Activated T-cell treated with anti-CD3 and anti-CD28 coated beads for 4 hours (primary cell): ENCODE data around the gene KCNQ1OT1.

ENCODE experiments used
- DNase-seq: peaks from one replicate; pipeline ENCODE4 v3.0.0-alpha.2; 2020

KCNQ1OT1 gene

DNA sequence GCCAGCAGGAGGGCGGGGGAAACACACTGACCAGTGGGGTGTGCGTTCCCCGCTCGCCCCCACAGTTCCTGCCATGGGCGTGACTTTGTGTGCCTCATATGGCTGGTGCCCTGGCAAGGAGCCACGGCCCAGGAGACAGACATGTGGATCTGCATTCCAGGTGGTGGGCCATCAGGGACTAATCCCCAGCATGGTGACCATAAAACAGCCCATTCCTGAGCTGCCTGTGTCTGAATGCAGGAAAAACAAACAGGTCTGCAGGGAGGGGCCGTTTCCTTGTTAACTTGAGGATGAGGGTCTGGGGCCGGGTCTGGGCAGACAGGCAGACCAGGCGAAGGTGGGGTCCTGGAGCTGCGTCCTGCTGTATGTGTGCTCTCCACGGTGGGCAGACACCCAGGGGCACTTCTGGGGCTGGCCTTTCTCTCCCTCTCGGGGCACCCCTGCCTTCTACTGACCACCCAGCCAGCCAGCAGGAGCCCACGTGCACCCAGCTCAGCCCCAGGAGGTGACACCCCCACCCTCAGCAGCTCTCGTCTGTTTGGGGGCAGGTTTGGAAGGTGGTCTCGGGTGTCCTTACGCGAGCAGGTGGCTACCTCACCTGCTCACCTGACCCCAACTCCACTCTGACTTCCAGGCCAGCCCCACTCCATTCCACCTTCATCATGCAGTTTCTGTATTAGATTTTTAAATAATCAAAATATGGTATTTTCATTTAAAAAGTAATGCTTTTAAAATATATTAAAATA lies 120.3 kb downstream of the KCNQ1OT1 start:
- no peak for DNase-seq

DNA sequence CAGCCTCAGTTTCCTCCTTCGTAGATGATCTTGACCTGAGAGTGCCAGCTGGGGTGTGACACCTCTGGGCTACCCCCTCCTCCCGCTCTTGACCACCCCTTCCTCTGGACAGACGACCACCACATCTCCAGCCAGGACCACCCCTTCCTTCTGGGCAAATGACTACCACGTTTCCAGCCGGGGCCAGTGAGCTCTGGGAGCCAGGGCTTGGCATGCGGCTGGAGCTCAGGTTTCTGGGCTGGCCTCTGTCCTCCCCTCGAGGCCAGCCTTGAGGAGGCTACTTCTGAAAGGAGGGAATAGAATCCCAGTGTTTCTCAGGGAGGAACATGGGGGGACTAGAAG lies 120.9 kb downstream of the KCNQ1OT1 start:
- no peak for DNase-seq

DNA sequence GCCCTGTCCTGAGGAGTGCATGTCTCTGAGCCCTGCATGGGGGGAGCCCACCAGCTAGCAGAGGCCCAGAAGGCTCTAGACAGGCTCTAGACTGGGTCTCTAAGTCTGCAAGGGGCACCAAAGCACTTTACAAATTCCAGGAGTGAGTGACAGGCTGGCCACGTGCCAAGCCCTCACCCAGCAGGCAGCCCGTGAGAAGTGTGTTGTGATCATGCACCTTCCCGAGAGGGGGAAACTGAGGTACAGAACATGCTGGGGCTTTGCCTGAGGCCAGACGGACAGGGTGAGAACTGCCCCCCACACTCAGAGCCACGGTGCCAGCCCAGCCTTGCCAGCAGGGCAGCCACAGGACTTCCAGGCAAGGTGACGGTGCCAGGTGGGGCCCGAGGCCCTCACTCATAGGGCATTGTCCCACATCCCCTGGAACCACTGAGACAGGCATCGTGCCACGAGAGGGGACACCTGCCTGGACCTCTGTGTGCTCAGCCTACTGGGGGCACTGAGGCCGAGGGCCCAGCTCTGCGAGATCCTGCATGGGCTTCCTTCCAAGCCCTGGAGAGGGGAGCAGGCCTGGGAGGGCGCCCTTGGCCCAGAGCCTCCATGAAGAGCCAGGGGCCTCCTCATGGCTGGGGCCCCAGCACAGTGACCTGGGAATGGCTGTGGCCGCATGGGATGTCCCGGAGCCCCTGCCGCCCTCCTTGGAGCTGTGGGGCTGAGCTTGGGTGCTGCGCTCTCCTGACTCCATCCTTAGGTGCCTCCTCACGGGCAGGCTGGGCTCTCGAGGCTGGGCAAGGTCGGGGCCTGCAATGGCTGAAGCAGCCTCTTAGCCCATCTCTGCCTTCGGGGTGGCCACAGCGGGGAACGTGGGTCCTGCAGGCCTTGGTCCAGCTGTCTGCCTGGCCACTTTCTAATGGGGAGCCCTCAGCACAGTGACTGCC lies 121.5 kb downstream of the KCNQ1OT1 start:
- DNase-seq, result no peak

DNA sequence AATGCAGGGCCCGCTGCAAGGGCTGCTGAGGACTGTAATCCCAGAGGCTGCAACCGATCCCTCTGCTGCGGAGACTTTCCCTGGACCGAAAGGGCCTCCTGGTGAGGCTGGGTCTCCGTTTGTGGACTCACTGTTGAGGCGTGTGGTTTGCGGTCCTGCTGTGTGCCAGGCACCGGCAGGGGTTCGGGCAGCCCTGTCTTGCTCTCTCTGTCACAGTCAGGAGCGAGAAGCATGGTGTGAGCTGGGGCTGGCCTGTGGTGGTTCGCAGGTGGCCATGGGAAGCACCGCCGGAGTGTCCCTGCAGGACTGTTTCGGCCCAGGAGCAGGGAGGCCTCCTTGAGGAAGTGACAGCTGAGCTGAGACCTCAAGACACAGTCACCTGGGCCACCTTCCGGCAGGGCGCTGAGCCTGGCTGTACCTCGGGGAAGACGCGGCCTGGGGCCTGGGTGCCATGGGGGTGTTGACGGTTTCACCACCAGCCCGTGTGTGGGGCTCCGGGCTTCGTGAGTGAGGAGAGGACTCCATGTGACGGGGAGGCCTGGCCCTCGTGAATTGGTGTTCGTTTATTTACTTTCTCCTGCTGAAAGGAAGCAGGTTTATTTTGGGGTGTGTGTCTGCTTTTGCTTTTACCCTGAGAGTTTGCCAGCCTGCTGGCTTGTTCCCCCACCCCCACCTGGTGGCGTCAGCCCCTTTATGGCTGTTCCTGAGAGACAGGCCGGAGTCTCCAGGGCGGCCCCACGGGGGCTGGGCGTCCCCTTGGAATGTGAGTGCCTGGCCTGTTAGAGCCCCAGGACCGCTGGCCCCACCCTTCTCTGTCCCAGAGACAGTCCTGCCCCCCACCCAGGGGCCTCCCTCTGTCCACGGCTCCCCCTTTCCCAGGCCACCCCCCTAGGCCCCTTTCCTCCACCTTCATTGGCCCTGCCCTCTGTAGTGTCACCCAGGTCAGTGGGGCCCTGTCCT lies 122.5 kb downstream of the KCNQ1OT1 start:
- DNase-seq, result no peak

DNA sequence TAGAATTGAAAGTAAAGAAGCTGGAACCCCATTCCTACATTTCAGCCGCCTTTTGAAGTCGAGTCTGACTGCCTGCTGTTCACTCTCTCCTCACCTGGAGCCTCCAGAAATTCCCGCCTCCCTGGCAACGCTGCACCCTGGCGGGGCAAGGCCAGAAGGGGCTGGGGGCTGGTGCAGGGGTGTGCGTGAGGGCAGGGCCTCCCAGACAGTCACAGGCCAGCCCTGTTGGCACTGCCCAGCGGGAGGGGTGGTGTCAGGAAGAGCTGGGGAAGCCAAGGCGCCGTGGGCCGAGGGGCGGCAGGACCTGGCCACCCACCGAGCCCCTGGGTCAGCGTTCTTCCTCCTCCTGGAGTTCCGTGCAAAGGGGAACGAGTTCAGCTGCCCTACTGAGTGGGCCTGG lies 123.2 kb downstream of the KCNQ1OT1 start:
- no peak for DNase-seq

DNA sequence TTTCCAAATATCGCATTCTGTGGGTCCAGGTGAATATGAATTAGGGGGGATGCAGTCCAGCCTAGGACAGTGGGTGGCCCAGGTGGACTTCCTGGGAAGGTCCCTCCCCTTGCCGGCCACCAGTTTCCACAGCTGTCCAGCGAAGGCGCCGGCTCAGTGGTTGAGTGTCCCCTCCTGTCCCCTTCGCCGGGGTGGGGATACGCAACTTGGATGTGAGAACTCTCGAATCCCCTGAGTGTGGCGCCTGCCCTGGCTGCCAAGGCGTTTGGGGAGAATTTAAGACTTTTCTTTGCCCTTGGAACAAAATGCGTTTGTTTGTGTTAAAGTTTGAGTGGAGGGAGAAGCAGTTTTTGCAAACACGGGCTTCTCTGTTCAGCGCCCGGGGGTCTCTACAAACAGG lies 123.7 kb downstream of the KCNQ1OT1 start:
- DNase-seq, result no peak

DNA sequence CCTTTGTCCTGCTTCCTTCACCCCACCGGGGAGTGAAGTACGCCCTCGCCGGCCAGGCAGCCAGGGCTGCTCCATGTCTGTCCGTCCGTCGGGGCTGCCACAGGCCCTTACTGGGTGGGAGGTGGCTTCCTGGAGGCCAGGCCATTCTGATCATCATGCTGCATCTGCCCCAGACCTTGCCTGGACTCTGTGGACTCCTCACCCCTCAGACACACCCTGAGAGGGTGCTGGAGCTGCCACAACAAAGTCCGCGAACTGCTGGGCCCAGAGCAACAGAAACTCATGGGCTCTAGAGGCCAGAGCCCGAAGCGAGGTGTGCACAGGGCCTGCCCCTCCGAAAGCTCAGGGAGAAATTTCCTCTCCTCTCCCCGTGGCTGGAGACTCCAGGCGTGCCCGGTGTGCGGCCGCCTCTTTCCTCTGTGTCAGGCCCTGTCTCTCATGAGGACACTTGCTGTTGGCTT lies 124.2 kb downstream of the KCNQ1OT1 start:
- no peak for DNase-seq

DNA sequence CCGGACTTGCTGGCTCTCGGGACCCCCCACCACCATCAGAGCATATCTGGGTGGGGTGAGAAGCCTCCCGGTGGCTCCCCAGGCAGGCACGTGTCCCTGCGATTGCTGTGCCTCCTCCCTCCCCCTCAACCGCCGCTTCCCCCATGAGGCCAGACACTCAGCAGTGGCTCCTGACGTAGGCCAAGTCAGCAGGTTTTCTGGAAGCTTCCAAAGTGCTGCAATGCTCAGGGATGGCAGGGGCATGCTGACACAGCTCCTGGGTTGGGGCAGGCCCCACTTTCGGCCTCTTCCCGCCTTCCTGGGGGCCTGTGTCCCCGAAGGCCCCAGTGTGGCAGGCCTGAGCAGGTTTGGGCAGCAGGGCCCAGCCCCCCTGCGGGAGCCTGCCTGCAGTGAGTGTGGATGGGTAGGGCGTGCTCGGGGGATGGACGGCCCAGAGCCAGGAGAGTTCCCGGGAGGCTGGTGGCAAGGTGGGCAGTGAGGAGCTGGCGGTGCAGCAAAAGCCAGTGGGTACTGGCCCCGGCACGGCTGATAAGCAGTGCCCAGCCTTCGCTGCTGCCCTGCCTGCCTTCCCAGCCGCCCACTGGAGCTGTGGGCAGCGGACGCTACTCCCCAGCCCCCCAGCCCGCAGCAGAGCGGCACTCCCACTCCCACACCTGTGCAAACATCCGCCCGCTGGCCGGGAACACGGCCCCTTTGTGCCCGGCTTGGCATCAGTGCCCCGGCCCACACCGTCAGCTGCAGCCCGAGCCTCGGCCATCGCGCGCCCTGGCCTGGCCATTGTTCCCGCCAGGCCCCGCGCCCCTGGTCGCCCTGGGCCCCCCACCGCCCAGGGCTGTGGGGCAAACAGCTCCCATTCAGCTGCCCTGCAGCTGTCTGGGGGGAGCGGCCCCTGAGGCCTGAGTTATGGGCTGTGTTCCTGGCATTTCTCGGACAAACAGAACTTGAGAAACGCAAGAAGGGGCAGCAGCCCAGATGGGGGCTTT lies 125.0 kb downstream of the KCNQ1OT1 start:
- no peak for DNase-seq

DNA sequence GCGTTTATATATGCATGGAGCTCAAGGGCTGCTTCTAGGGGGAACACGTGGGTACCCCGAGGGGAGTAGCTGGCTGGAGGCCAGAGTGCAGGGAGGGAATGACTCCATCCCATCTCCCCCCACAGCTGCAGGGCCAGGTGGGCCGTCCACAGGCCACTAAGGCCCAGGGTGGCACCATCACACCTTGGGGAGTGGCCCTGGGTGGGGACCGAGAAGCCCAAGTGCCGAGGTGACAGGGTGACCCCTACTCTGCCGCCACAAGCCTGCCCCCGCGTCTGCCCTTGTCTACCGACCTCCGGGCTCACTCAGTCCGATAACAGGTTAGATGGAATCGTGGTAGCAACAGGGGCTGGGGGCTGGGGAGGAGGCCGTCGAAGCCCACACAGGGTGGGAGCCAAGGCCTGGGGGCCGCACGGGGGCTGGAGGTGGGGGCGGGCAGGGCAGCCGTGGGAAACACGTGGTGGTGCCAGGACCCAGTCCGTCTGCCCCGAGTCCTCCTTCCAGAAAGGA lies 125.7 kb downstream of the KCNQ1OT1 start:
- DNase-seq, result no peak

DNA sequence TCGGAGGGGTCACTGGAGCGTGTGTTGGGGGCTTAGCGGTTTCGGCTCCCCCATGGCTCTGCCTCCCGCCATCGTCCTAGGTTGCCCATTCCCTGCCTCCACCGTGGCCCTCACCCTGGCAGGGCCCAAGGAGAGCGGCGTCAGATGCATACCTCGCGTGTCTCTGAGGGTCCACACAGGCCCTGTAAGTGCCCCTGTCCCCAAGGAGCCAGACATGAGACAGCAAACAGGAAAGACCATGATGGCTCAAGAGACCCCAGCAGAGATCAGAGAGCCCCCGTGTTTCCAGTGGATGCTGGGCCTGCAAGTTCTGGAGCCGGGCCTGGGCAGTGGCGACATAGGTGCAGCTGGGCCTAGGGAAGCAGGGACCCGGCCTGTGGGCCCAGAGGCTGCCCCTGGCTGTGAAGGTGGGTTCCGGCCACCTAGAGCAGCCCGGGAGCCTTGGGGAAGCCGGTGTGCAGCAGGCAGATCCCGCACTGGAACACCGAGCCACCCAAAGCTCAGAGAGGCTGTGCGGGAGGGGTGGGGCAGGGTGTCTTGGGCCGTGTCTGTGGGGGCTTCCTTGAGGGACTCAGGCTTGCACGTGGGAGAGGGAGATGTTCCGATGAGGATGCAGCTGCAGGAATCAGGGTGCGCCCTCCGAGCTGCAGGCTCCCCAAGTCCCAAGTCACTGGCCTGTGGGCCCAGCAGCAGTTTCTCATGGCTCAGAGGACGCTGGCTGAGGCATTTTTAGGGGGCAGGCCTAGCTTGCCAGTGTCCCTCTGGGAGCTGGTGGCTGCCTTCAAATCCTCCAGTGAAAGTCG lies 126.4 kb downstream of the KCNQ1OT1 start:
- DNase-seq, result no peak

DNA sequence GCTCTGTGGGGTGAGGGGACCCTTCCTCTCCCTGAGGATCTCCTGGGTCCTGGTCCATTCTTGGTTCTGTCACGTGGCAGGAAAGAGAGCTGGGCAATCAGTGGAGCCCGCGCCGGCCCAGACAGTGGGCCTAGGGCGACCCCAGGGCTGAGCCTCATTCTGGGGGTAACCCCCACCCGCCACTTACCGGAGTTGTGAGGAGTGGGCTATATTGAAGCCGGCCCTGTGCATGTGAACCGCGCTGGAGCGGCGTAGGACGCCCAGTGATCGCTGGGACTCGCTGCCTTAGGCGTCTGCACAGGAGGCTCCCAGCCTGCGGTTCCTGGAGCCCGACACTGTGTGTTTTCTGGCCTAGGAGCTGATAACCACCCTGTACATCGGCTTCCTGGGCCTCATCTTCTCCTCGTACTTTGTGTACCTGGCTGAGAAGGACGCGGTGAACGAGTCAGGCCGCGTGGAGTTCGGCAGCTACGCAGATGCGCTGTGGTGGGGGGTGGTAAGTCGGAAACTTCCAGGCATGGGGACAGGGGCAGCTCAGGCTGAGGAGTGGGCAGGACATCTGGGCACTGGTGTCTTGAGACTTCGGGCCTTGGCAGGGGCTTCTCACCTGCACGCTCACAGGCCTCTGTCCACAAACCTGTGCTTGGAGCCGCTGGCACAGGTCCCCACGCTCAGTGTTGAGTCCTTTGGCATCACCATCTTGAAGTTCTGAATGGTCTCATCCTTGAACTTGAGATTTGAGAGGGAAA lies 127.1 kb downstream of the KCNQ1OT1 start:
- no peak for DNase-seq

DNA sequence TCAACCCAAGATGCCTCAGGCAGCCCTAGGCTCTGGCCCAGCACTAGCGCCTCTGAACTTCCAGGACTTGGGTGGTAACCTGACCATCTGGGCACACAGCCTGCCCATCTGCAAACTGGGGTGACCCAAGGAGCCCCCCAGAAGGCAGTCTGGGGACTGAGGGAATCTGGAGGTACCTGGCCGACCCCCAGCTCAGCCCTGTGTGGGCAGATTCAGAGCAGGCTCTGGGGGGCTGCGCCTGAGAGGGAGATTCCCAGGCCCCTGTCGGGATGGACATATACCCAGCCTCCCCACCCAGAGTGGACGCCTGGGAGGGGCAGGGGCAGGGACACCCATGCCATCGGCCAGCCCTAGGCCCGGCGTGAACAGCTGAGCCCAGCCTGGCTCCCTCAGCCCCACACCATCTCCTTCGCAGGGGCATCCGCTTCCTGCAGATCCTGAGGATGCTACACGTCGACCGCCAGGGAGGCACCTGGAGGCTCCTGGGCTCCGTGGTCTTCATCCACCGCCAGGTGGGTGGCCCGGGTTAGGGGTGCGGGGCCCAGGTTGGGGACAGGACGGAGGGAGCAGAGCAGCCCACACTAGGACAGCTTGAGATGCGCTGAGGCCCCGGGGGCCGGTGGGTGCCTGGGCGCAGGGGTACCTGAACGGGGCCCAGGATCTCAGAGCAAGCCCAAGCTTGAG lies 128.1 kb downstream of the KCNQ1OT1 start:
- no peak for DNase-seq

DNA sequence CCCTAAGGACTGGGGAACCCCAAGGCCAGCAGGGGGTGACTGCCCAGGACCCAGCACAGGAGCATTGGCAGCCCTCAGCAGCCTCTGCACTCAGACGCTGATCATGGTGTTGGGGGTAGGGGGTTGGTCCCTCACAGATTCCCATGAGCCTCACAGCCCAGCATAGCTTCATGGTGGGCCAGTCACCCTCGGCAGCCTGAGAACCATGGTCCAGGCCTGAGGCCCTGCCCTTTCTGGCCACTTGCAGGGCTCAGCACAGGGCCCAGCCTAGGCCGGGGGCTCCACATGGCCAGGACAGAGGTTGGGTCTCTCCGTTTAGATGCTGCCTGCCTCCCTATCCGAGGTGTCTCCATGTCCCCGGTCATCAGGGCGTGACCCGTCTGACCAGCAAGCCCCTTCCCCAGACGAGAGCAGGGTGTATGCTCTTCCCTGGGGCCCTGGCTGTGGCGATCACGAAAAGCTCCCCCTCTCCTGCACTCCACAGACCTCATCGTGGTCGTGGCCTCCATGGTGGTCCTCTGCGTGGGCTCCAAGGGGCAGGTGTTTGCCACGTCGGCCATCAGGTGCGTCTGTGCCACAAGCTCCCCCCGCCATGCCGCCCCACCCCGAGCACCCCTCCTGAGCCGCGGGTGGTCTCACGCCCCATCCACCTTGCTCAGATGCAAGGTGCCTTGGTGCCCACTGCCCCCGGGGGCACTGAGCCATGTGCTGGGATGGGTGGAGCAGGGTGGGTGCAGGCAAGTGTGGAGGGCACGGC lies 128.8 kb downstream of the KCNQ1OT1 start:
- DNase-seq, result no peak

DNA sequence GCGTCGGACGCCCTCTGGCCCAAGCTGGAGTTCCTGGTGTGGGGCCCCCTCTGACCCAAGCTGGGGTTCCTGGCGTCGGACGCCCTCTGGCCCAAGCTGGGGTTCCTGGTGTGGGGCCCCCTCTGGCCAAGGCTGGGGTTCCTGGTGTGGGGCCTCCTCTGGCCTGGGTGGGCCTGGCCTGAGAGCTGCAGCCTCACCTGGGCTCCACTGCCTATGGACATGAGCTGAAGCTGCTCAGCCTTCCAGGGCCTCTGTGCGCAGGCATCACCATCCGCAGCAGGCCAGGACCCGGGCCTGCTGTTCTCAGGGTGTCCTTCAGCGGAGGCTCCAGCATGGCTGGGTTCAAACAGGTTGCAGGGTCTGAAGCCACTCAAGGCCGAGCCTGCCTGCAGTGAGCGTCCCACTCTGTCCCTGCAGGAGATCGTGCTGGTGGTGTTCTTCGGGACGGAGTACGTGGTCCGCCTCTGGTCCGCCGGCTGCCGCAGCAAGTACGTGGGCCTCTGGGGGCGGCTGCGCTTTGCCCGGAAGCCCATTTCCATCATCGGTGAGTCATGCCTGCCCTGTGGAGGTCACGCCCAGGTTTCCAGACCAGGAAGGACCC lies 129.5 kb downstream of the KCNQ1OT1 start:
- DNase-seq, result no peak

DNA sequence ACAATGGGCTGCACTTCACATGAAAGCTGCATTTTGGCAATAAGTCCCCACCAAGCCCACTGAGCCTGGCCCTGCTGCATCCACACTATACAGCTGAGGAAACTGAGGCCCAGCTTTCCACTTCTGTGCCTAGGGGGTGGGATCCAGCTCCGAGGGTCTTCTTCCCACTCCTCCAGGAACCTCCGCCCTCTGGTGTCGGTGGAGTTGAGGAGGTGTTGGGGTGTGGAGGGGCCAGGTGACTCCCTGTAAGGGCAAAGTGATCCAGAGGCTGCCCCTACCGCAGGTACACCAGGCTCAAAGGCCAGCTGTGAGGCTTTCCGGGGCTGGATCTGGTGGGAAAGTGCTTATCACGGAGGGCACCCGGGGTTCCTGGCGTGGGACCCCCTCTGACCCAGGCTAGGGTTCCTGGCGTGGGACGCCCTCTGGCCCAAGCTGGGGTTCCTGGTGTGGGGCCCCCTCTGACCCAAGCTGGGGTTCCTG lies 130.0 kb downstream of the KCNQ1OT1 start:
- no peak for DNase-seq

DNA sequence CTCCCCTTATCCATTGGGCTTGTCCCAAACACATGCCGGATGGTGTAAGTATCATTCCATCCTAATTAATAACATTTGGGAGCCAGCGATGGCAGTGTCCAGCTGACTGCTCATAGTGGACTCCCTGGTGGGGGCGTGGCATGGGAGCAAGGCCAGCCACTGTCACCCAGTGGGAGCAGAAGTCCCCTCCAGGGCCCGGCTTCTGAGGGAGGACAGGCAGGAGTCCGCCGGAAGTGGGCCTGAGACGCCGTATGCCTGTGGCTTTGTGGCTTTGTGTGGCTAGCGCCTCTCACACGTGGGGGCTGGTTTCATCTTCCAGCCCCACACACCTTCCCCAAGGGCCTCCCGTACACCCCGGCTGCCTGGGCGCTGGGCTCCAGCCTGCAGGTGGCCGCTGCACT lies 130.5 kb downstream of the KCNQ1OT1 start:
- DNase-seq, result no peak

DNA sequence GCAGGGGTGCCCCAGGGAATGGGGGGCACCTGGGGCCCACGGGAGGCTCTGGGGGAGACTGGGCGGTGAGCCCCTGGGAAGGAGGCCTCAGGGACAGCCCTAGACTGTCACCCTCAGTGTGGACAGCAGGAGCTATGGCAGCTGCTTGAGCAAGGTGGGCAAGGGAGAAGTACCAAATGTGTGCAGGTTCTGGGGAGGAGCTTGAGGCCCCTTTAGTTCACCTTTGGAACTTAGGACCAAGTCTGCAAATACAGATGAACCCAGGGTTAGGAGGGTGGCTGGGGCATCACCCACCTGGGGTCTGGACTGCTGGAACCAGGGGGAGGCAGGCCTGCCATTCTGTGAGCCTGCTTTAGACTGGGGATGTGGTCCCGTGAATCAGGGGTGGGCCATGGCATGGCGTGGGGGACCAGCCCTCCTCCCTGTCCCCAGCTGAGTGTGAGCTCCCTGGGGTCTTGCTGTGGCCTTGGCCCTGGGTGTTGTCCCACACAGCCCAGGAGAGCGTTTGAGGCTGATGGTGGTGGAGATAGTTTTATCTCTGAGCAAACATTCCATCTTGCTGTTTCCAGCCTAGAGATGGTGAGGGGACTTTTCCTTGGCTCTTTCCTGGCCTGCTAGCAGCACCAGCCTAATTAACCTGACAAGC lies 132.6 kb downstream of the KCNQ1OT1 start:
- DNase-seq, result no peak
